Measurements from ENCODE around the gene ADGRG6. TPM values are rescaled to one million over a fixed set of nuclear protein-coding genes. Genes with fewer than 3 reads are reported as not detected.
"Not testable (repeated sequence)": the region's sequence is repeated elsewhere in the genome, so short reads cannot be mapped to it uniquely, and the experiment has no call there.

The ADGRG6 gene
- polyA plus RNA-seq, 6 donors from 2014 or later: not detected

- Mint-ChIP-seq H3K27ac (no peak overlapping the region), H3K4me3 (no peak overlapping the region), H3K9me3 (peaks cover 0 to 27% (median 5%) of the 10 kb centered on the region in 7 donors), H3K27me3 (peaks cover 0 to 5% (median 0%) of the 10 kb centered on the region in 3 donors), H3K36me3 (no peaks in the 10 kb centered on the region), H3K4me1 (no peaks in the 10 kb centered on the region)
- DNase-seq: no peak
- ATAC-seq (ENCODE audit: low read depth in 2 of 2): no peak
These were observed 22.2 kb upstream of the ADGRG6 start for GRCh38 chr6:142279350-142280180.

- Mint-ChIP-seq H3K27ac (no peak overlapping the region), H3K4me3 (no peak overlapping the region), H3K36me3 (no peaks in the 10 kb centered on the region)
These were observed 21.5 kb upstream of the ADGRG6 start for GRCh38 chr6:142280265-142280664.

GRCh38 chr6:142280927-142281326 is 20.9 kb upstream of the ADGRG6 start:
- H3K27me3 Mint-ChIP-seq: no peaks in the 10 kb centered on the region
- no peak overlapping the region for H3K4me3 Mint-ChIP-seq
- no peak for DNase-seq
- no peaks in the 10 kb centered on the region for H3K36me3 Mint-ChIP-seq
- H3K9me3 Mint-ChIP-seq: peaks cover 0 to 27% (median 5%) of the 10 kb centered on the region in 7 donors
- H3K4me1 Mint-ChIP-seq: no peaks in the 10 kb centered on the region
- no peak overlapping the region for H3K27ac Mint-ChIP-seq
- ATAC-seq (ENCODE audit: low read depth in 2 of 2): no peak

More at GRCh38 chr6:142280265-142280664, 21.5 kb upstream of the ADGRG6 start:
- Mint-ChIP-seq H3K4me1 (no peaks in the 10 kb centered on the region), H3K27me3 (peaks cover 0 to 4% (median 0%) of the 10 kb centered on the region in 3 donors), H3K9me3 (peaks cover 0 to 27% (median 5%) of the 10 kb centered on the region in 7 donors)
- DNase-seq (no peak), ATAC-seq (ENCODE audit: low read depth in 2 of 2) (no peak)

GRCh38 chr6:142283138-142283537 is 18.7 kb upstream of the ADGRG6 start:
- not testable (repeated sequence) for H3K4me3 Mint-ChIP-seq; ATAC-seq (ENCODE audit: low read depth in 2 of 2); H3K36me3 Mint-ChIP-seq; DNase-seq; H3K4me1 Mint-ChIP-seq; H3K27me3 Mint-ChIP-seq; H3K27ac Mint-ChIP-seq
- peaks cover 0 to 24% (median 5%) of the 10 kb centered on the region in 7 donors for H3K9me3 Mint-ChIP-seq

- H3K4me3 Mint-ChIP-seq: no peak overlapping the region
- ATAC-seq (ENCODE audit: low read depth in 2 of 2): no peak
These were observed 17.4 kb upstream of the ADGRG6 start for GRCh38 chr6:142284419-142284818.

GRCh38 chr6:142285235-142286087 is 16.3 kb upstream of the ADGRG6 start:
- peaks cover 0 to 14% (median 5%) of the 10 kb centered on the region in 7 donors for H3K9me3 Mint-ChIP-seq
- no peak overlapping the region for H3K27ac Mint-ChIP-seq
- H3K4me1 Mint-ChIP-seq: no peaks in the 10 kb centered on the region
- ATAC-seq (ENCODE audit: low read depth in 2 of 2): no peak
- H3K27me3 Mint-ChIP-seq: no peaks in the 10 kb centered on the region
- H3K4me3 Mint-ChIP-seq: no peak overlapping the region
- no peaks in the 10 kb centered on the region for H3K36me3 Mint-ChIP-seq
- no peak for DNase-seq

More at GRCh38 chr6:142284419-142284818, 17.4 kb upstream of the ADGRG6 start:
- Mint-ChIP-seq H3K27me3 (no peaks in the 10 kb centered on the region), H3K36me3 (no peaks in the 10 kb centered on the region), H3K4me1 (no peaks in the 10 kb centered on the region), H3K27ac (no peak overlapping the region), H3K9me3 (peaks cover 0 to 16% (median 5%) of the 10 kb centered on the region in 7 donors)
- DNase-seq: no peak

- H3K4me3 Mint-ChIP-seq: no peak overlapping the region
- H3K4me1 Mint-ChIP-seq: no peaks in the 10 kb centered on the region
- no peaks in the 10 kb centered on the region for H3K36me3 Mint-ChIP-seq
These were observed 15.8 kb upstream of the ADGRG6 start for GRCh38 chr6:142286088-142286409.

GRCh38 chr6:142289687-142290086 is 12.1 kb upstream of the ADGRG6 start:
- peaks cover 0 to 8% (median 3%) of the 10 kb centered on the region in 3 donors for H3K27me3 Mint-ChIP-seq
- H3K9me3 Mint-ChIP-seq: no peaks in the 10 kb centered on the region
- no peak overlapping the region for H3K4me3 Mint-ChIP-seq
- no peak overlapping the region for H3K27ac Mint-ChIP-seq
- ATAC-seq (ENCODE audit: low read depth in 2 of 2) (no peak), DNase-seq (no peak)
- no peaks in the 10 kb centered on the region for H3K36me3 Mint-ChIP-seq
- peaks cover 0 to 4% (median 3%) of the 10 kb centered on the region in 3 donors for H3K4me1 Mint-ChIP-seq

More at GRCh38 chr6:142286088-142286409, 15.8 kb upstream of the ADGRG6 start:
- peaks cover 0 to 2% (median 0%) of the 10 kb centered on the region in 3 donors for H3K27me3 Mint-ChIP-seq
- H3K9me3 Mint-ChIP-seq: peaks cover 0 to 10% (median 2%) of the 10 kb centered on the region in 7 donors
- DNase-seq (no peak), ATAC-seq (ENCODE audit: low read depth in 2 of 2) (no peak)
- no peak overlapping the region for H3K27ac Mint-ChIP-seq

- Mint-ChIP-seq H3K4me3 (no peak overlapping the region), H3K27me3 (peaks cover 0 to 8% (median 4%) of the 10 kb centered on the region in 3 donors), H3K9me3 (no peaks in the 10 kb centered on the region), H3K27ac (no peak overlapping the region), H3K4me1 (peaks cover 0 to 10% (median 6%) of the 10 kb centered on the region in 3 donors), H3K36me3 (no peaks in the 10 kb centered on the region)
- DNase-seq (no peak), ATAC-seq (ENCODE audit: low read depth in 2 of 2) (no peak)
These were observed 11.0 kb upstream of the ADGRG6 start for GRCh38 chr6:142290851-142291250.

- no peaks in the 10 kb centered on the region for H3K9me3 Mint-ChIP-seq
- H3K27me3 Mint-ChIP-seq: peaks cover 0 to 8% (median 4%) of the 10 kb centered on the region in 3 donors
These were observed 10.3 kb upstream of the ADGRG6 start for GRCh38 chr6:142291512-142291911.

GRCh38 chr6:142292166-142292924 is 9.5 kb upstream of the ADGRG6 start:
- H3K27ac Mint-ChIP-seq: no peak overlapping the region
- H3K36me3 Mint-ChIP-seq: no peaks in the 10 kb centered on the region
- no peak for ATAC-seq (ENCODE audit: low read depth in 2 of 2)
- peaks cover 0 to 8% (median 4%) of the 10 kb centered on the region in 3 donors for H3K27me3 Mint-ChIP-seq
- H3K9me3 Mint-ChIP-seq: no peaks in the 10 kb centered on the region
- H3K4me1 Mint-ChIP-seq: peaks cover 0 to 10% (median 6%) of the 10 kb centered on the region in 3 donors
- no peak for DNase-seq
- H3K4me3 Mint-ChIP-seq: no peak overlapping the region

More at GRCh38 chr6:142291512-142291911, 10.3 kb upstream of the ADGRG6 start:
- peaks cover 0 to 10% (median 6%) of the 10 kb centered on the region in 3 donors for H3K4me1 Mint-ChIP-seq
- H3K36me3 Mint-ChIP-seq: no peaks in the 10 kb centered on the region
- H3K27ac Mint-ChIP-seq: no peak overlapping the region
- DNase-seq (no peak), ATAC-seq (ENCODE audit: low read depth in 2 of 2) (no peak)
- no peak overlapping the region for H3K4me3 Mint-ChIP-seq

- no peak overlapping the region for H3K27ac Mint-ChIP-seq
These were observed 8.7 kb upstream of the ADGRG6 start for GRCh38 chr6:142293121-142293520.

GRCh38 chr6:142294679-142295078 is 7.1 kb upstream of the ADGRG6 start:
- peak; percentile 3 for DNase-seq
- Mint-ChIP-seq H3K27ac (no peak overlapping the region), H3K27me3 (peaks cover 0 to 8% (median 4%) of the 10 kb centered on the region in 3 donors), H3K36me3 (no peaks in the 10 kb centered on the region), H3K4me1 (peaks cover 0 to 10% (median 6%) of the 10 kb centered on the region in 3 donors), H3K9me3 (no peaks in the 10 kb centered on the region), H3K4me3 (no peak overlapping the region)
- peak; percentile 43 to 78 for ATAC-seq (ENCODE audit: low read depth in 2 of 2)

More at GRCh38 chr6:142293121-142293520, 8.7 kb upstream of the ADGRG6 start:
- no peak overlapping the region for H3K4me3 Mint-ChIP-seq
- DNase-seq (no peak), ATAC-seq (ENCODE audit: low read depth in 2 of 2) (no peak)
- peaks cover 0 to 8% (median 4%) of the 10 kb centered on the region in 3 donors for H3K27me3 Mint-ChIP-seq
- peaks cover 0 to 10% (median 6%) of the 10 kb centered on the region in 3 donors for H3K4me1 Mint-ChIP-seq
- H3K36me3 Mint-ChIP-seq: no peaks in the 10 kb centered on the region
- H3K9me3 Mint-ChIP-seq: no peaks in the 10 kb centered on the region

All from naive B cell (primary cell).